NOMO-1 (cell line): Measurements from ENCODE around the gene MPO.

Experiments
- DNase-seq, 2 experiments: peaks; one replicate each; lab custom pipeline; 2025; ENCODE audit not compliant: unreplicated experiment in 2 of 2; lab: John Stamatoyannopoulos, UW

MPO gene

DNA sequence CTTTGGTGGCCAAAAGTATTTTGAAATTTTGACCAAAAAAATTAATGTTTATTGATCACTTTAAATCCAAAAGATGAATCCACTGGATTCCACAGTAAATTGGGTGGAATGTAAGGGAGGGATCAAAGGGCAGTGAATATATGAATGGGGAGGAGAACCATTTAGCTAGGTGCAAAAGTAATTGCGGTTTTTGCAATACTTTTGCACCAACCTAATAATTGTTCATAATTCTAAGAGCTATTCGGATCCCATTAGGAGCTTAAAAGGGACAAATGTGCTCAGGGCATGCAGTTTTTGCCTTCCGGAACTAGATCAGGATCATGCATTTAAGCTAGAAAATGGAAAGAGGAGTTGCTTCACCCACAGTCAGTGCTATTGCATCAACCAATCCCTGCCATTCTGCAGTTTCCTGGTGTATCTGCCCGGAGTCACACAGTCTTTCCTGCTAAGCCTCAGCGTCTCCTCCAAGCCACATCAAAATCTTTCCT, 42.5 kb downstream of the MPO start, which contains the start of gene LPO:
Gene LPO (plus strand): TSS at position 438 of the 488 bp plus-strand sequence. CDS start 4,396 bp downstream, outside the sequence.
- no peak for DNase-seq

DNA sequence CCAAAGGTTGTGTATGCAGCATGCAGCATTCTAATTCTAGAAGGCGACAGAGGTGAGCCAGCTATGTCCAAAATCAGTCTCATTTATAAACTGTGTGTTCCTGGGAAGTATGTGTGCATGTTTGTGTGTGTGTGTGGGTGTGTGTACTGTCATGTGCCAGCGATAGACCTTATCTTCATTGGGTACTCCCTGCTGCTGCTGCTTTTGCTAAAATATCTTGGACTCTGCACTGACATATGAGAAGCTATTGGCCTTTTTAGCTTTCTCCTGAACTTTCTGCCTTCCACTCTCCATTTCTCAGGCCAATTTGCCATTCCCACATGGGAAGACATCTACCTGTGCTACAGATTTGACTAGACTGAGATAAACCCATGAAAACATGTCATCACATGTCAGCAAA, 44.3 kb downstream of the MPO start:
- DNase-seq: no peak

GRCh38 chr17:58235821-58236220, 44.9 kb downstream of the MPO start:
- DNase-seq: no peak

DNA sequence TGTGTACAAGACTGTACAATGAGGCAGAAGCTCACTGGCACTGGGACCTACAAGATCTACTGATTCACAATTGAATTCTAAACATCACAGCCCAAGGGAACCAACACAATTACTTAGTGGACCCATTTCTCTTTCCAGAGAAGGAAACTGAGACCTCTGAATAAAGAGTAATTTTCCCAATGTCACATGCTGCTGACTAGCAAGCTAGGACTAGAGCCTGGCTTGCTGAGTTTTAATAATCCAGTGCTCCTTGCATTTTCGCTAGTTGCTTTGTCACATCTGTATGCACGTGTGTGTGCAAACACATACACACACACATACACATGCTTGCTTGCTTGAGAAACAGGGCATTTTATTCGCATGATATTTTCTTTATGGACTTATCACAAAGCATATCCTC, 46.2 kb downstream of the MPO start:
- no peak for DNase-seq

GRCh38 chr17:58233543-58233942, 47.2 kb downstream of the MPO start:
- DNase-seq: peak; percentile 61 to 86

DNA sequence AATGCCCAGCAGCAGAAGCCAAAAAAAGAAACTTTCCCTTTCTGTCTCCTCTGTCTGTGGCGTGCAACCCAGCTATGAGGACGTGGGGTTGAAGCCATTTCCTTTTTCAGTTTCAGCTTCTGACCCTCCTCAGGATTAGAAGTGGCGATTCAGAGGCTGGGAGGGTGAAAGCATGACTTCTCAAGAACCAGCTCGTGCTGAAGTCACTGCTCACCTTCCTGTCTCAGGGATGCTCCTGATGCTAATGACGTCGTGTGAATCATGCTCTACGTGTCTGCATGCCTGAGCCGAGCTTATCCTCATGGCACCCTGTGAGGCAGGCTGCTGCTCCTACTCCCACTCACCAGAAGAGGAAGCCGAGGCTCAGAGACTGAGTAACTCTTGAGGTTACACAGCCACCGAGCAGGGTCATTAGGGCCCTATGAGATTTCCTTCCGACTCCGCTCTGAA, 48.0 kb downstream of the MPO start:
- DNase-seq: peak; percentile 79 to 85

- no peak for DNase-seq
These were observed 49.1 kb downstream of the MPO start for GRCh38 chr17:58231641-58232040.

DNA sequence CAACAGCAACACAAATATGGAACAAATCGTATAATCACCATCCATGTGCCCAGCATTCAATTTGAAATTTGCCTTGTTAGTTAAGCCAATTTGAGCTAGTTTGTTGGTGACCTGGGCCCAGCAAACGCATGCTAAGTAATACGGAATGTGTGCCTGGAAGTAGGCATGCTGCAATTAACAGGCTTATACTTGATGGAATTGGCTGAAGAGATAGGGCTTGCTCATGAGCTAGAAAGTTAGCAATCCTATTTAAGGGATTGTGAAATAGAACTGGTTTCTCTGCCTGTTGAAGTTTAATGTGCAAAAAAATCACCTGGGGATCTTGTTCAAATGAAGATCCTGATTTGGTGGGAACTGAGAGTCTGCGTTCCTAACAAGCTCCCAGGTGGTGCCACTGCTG, 50.9 kb downstream of the MPO start:
- no peak for DNase-seq

- DNase-seq: no peak
These were observed 51.4 kb downstream of the MPO start for GRCh38 chr17:58229384-58229783.

- DNase-seq: no peak
These were observed 52.1 kb downstream of the MPO start for GRCh38 chr17:58228679-58229078.

GRCh38 chr17:58227733-58228132, 53.0 kb downstream of the MPO start:
- DNase-seq: no peak

- peak; percentile 12 to 59 for DNase-seq
These were observed 56.4 kb downstream of the MPO start for GRCh38 chr17:58224315-58224714.
